ENCODE measurements around the gene NIPBL.

- no peak for TF ChIP-seq SP1 (IDR thresholded peaks at IDR 0.05)
- TF ChIP-seq FOXA1 (IDR thresholded peaks at IDR 0.05): no peak
- TF ChIP-seq HDGF (IDR thresholded peaks at IDR 0.05; ENCODE audit: borderline replicate concordance): no peak
These were observed 152.3 kb downstream of the NIPBL start for GRCh38 chr5:37028910-37029309.

Measured in HEK293T (cell line).